ENCODE results near the gene PDSS2. TPM values are rescaled to one million over a fixed set of nuclear protein-coding genes. Genes with fewer than 3 reads are reported as not detected.

The PDSS2 gene
- total and polyA plus RNA-seq, 10 donors, result 4.3 to 16.6 (median 11.7) TPM

GRCh38 chr6:107443608-107444267 is 15.6 kb downstream of the PDSS2 start:
- Histone ChIP-seq H3K27me3 (replicated peaks in 1 of 7) (no peaks in the 10 kb centered on the region), H3K4me3 (no peak overlapping the region), H3K36me3 (peaks cover 0 to 26% (median 0%) of the 10 kb centered on the region in 6 donors), H3K4me1 (peaks cover 0 to 8% (median 0%) of the 10 kb centered on the region in 6 donors), H3K27ac (no peak overlapping the region), H3K9me3 (peaks cover 10 to 36% (median 30%) of the 10 kb centered on the region in 8 donors)
- no peak for DNase-seq
- TF ChIP-seq CTCF (IDR thresholded peaks at IDR 0.05 in 8 of 11, conservative IDR thresholded peaks at IDR 0.05 in 3 of 11) (no peak), POLR2AphosphoS5 (IDR thresholded peaks at IDR 0.05) (no peak)
- intact Hi-C loops (cut with DNase I; ENCODE audit: low total_unique reads), result no loop called here
- 91 to 98% (median 95%) methylated on average over 7 of the region's 7 CpGs for WGBS, 5 donors

DNA sequence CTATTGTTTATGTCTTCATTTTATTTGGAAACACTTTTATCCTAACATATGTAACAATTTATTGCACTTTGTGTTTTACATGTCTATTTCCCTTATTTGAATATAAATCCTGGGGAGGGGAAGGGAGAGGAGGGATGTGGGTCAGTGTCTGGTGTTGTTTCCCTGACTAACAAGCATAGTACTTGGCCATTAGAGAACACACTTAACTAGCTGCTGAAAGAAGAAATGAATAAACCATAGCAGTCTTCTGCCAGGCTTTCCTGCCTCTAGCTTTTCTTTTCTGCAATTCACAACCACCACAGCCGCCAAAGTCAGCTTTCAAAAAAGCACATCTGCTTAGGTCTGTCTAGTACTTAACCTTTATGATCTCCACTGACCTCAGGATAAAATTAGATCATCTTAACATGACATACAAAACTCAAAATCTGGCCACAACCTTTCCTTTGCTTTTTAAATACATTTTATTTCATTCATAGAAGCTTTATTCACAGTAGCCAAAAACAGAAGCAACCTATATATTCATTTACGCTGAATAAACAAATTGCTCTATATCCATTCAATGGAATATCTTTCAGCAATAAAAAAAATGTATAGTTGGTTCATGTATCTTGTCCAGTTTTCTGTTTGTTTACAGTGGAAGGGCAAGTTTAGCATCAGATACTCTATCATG is 16.3 kb downstream of the PDSS2 start:
- WGBS, 5 donors, result 83 to 92% (median 84%) methylated on average over 2 of the region's 2 CpGs
- no peaks in the 10 kb centered on the region for H3K27me3 ChIP-seq (replicated peaks in 1 of 7)

GRCh38 chr6:107441682-107442081 is 17.7 kb downstream of the PDSS2 start:
- TF ChIP-seq POLR2A (IDR thresholded peaks at IDR 0.05), result no peak
- TF ChIP-seq POLR2AphosphoS5 (IDR thresholded peaks at IDR 0.05), result no peak
- no peak for TF ChIP-seq CTCF (IDR thresholded peaks at IDR 0.05 in 8 of 11, conservative IDR thresholded peaks at IDR 0.05 in 3 of 11)
- Histone ChIP-seq H3K36me3 (peaks cover 0 to 13% (median 0%) of the 10 kb centered on the region in 6 donors), H3K4me3 (no peak overlapping the region), H3K27me3 (replicated peaks in 1 of 7) (no peaks in the 10 kb centered on the region), H3K27ac (no peak overlapping the region), H3K9me3 (peaks cover 0 to 16% (median 9%) of the 10 kb centered on the region in 8 donors), H3K4me1 (peaks cover 0 to 8% (median 0%) of the 10 kb centered on the region in 6 donors)
- intact Hi-C loops (cut with DNase I; ENCODE audit: low total_unique reads), result no loop called here
- 80 to 100% (median 95%) methylated on average over 1 of the region's 1 CpG for WGBS, 5 donors
- no peak for DNase-seq

More for the DNA sequence above, 16.3 kb downstream of the PDSS2 start:
- H3K36me3 ChIP-seq, result peaks cover 0 to 26% (median 0%) of the 10 kb centered on the region in 6 donors
- peaks cover 4 to 30% (median 23%) of the 10 kb centered on the region in 8 donors for H3K9me3 ChIP-seq
- H3K4me1 ChIP-seq, result peaks cover 0 to 8% (median 0%) of the 10 kb centered on the region in 6 donors
- TF ChIP-seq CTCF (IDR thresholded peaks at IDR 0.05 in 8 of 11, conservative IDR thresholded peaks at IDR 0.05 in 3 of 11) (no peak), POLR2A (IDR thresholded peaks at IDR 0.05) (no peak), POLR2AphosphoS5 (IDR thresholded peaks at IDR 0.05) (no peak)
- DNase-seq, result no peak
- no peak overlapping the region for H3K27ac ChIP-seq
- intact Hi-C loops (cut with DNase I; ENCODE audit: low total_unique reads), result no loop called here
- H3K4me3 ChIP-seq, result no peak overlapping the region

DNA sequence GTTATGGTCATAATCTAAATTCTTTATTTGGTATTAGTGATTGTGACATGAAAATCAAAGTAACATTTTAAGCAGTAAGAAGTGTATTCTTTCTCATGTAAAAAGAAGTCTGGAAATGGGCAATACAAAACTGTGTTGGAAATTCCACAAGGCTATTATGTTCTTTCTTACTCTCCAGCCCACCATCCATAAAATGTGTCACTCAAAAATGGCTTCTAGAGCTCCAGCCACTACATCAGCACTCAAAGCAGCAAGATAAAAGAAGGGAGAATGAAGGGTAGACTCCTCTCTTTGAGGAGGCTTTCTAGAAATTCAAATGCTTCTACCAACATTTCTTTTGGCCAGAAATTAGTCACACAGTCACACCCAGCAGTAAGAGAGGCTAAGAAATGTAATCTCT is 18.4 kb downstream of the PDSS2 start:
- TF ChIP-seq CTCF (IDR thresholded peaks at IDR 0.05 in 8 of 11, conservative IDR thresholded peaks at IDR 0.05 in 3 of 11), result no peak
- no peak for TF ChIP-seq POLR2A (IDR thresholded peaks at IDR 0.05)
- TF ChIP-seq POLR2AphosphoS5 (IDR thresholded peaks at IDR 0.05), result no peak
- intact Hi-C loops (cut with DNase I; ENCODE audit: low total_unique reads), result no loop called here

More for the DNA sequence above, 18.4 kb downstream of the PDSS2 start:
- peaks cover 0 to 13% (median 0%) of the 10 kb centered on the region in 6 donors for H3K4me1 ChIP-seq
- no peak overlapping the region for H3K4me3 ChIP-seq
- H3K27ac ChIP-seq, result no peak overlapping the region
- H3K9me3 ChIP-seq, result peaks cover 0 to 8% (median 2%) of the 10 kb centered on the region in 8 donors
- no peaks in the 10 kb centered on the region for H3K27me3 ChIP-seq (replicated peaks in 1 of 7)
- H3K36me3 ChIP-seq, result peaks cover 0 to 5% (median 0%) of the 10 kb centered on the region in 6 donors
- DNase-seq, result no peak
